AG04450 (cell line): ENCODE results near the gene OR2B3. TPM values are rescaled to one million over a fixed set of nuclear protein-coding genes. Genes with fewer than 3 reads are reported as not detected.

ENCODE experiments used
- CTCF ChIA-PET: fragments of 300-600, 350-600 bp; formaldehyde crosslinking; extraction: SDS; loops from one replicate; lab custom pipeline; 2022; ENCODE audit warnings: antibody characterized with exemption, inconsistent platforms; lab: Charles Lee
- POLR2A ChIA-PET: fragments of 350-600 bp; formaldehyde crosslinking; extraction: SDS; loops from one replicate; lab custom pipeline; 2021; ENCODE audit warnings: antibody characterized with exemption, inconsistent platforms; lab: Yijun Ruan, JAX
- DNase-seq: peaks from one replicate; pipeline ENCODE4 v3.0.0-alpha.2; 2011; ENCODE audit warnings: low read depth, low spot score
- H3K27ac ChIP-seq: one replicate; pipeline ENCODE4 v1.5.1; 2012; ENCODE audit warnings: low read depth, low read length, control low read depth
- H3K27me3 ChIP-seq: one replicate; pipeline ENCODE4 v1.6.0; 2012; ENCODE audit warnings: low read length; ENCODE audit not compliant: control insufficient read depth, insufficient read depth
- H3K4me3 ChIP-seq: 2 replicates; pipeline ENCODE4 v1.5.1; 2011; ENCODE audit warnings: mild to moderate bottlenecking, low read depth, low read length, control low read depth
- H3K9me3 ChIP-seq: 2 replicates; pipeline ENCODE4 v1.5.1; 2012; ENCODE audit warnings: low read length; ENCODE audit not compliant: control insufficient read depth, insufficient read depth
- CTCF ChIP-seq: IDR thresholded peaks from 2 replicates; pipeline ENCODE4 v1.5.1; 2011; ENCODE audit warnings: low read depth, low read length, control low read depth, inconsistent platforms
- polyA plus RNA-seq: library from polyadenylated mRNA; depleted of rRNA; stranded (reverse); fragments of >200 nt; gene quantifications from 2 replicates; pipeline ENCODE4 v1.2.3, GENCODE V29; 2011

The OR2B3 gene
- polyA plus RNA-seq, 1 experiment = not detected

DNA sequence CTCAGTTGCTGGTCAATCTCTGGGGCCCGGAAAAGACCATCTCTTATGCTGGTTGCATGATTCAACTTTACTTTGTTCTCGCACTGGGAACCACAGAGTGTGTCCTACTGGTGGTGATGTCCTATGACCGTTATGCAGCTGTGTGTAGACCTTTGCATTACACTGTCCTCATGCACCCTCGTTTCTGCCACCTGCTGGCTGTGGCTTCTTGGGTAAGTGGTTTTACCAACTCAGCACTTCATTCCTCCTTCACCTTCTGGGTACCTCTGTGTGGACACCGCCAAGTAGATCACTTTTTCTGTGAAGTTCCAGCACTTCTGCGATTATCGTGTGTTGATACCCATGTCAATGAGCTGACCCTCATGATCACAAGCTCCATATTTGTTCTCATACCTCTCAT, 25.0 kb upstream of the OR2B3 start:
- H3K9me3 ChIP-seq = no peaks in the 10 kb centered on the region
- H3K4me3 ChIP-seq = no peak overlapping the region
- H3K27me3 ChIP-seq = no peaks in the 10 kb centered on the region
- DNase-seq = no peak
- CTCF ChIA-PET = interaction anchor here (0.6 kb wide), 1 partner anchor 183 kb away, joined by 5 read pairs; no protein-coding TSS in a partner anchor
- POLR2A ChIA-PET = no interaction called here
- TF ChIP-seq CTCF = no peak
- no peak overlapping the region for H3K27ac ChIP-seq

DNA sequence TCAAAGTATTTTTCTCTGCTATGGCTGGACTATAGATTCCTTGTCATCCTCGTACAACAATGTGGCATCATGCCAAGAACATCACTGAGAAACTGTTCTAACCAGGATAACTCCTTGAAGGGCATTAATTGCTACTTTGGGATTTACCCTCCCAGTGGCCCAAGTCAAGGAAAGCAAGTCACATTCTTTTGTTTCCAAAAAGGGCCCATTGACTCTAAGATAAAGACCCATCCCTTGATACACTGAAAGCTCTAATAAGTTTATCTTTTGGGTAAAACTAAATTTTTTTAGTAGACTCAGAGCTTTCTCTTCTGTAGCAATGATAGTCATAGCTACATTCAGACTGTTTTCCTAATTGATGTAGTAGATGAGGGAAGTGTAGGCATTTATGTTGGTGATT, 20.6 kb upstream of the OR2B3 start, which contains the start of gene OR2J3:
OR2J3 (plus strand) TSS at position 301 of the 400 bp plus-strand sequence. CDS start 3,833 bp downstream, outside the sequence.
- no peak within 1 kb of the TSS for H3K27ac ChIP-seq

GRCh38 chr6:29099190-29099589, 12.1 kb upstream of the OR2B3 start, which contains the start of gene OR2J1:
Gene OR2J1, plus strand, starts transcription at chr6:29099490. Its CDS starts 1,453 bp downstream, at chr6:29100943.
- ChIA-PET CTCF (no interaction called here), POLR2A (no interaction called here)
- no peak within 1 kb of the TSS for H3K27ac ChIP-seq

More for the DNA sequence above, 20.6 kb upstream of the OR2B3 start, which contains the start of gene OR2J3:
- Histone ChIP-seq H3K4me3 (no peak within 1 kb of the TSS), H3K27me3 (no peaks in the 10 kb centered on the region), H3K9me3 (no peaks in the 10 kb centered on the region)
- ChIA-PET POLR2A (no interaction called here), CTCF (no interaction called here)
- no peak for DNase-seq
- no peak for TF ChIP-seq CTCF

GRCh38 chr6:29097803-29098202, 10.7 kb upstream of the OR2B3 start:
- POLR2A ChIA-PET = no interaction called here
- no peak overlapping the region for H3K27ac ChIP-seq
- H3K27me3 ChIP-seq = no peaks in the 10 kb centered on the region
- H3K9me3 ChIP-seq = no peaks in the 10 kb centered on the region
- CTCF ChIA-PET = no interaction called here
- no peak for TF ChIP-seq CTCF
- no peak for DNase-seq
- H3K4me3 ChIP-seq = no peak overlapping the region

More at GRCh38 chr6:29099190-29099589, 12.1 kb upstream of the OR2B3 start, which contains the start of gene OR2J1:
- TF ChIP-seq CTCF = no peak
- no peak for DNase-seq
- Histone ChIP-seq H3K27me3 (no peaks in the 10 kb centered on the region), H3K9me3 (no peaks in the 10 kb centered on the region), H3K4me3 (no peak within 1 kb of the TSS)

GRCh38 chr6:29092957-29093356, 5.8 kb upstream of the OR2B3 start:
- POLR2A ChIA-PET = no interaction called here
- CTCF ChIA-PET = no interaction called here

More at GRCh38 chr6:29092957-29093356, 5.8 kb upstream of the OR2B3 start:
- no peak overlapping the region for H3K4me3 ChIP-seq
- no peaks in the 10 kb centered on the region for H3K27me3 ChIP-seq
- DNase-seq = no peak
- no peak overlapping the region for H3K27ac ChIP-seq
- no peaks in the 10 kb centered on the region for H3K9me3 ChIP-seq
- TF ChIP-seq CTCF = no peak
